K562 (cell line): ENCODE measurements around the gene TAPBPL. TPM values are rescaled to one million over a fixed set of nuclear protein-coding genes. Genes with fewer than 3 reads are reported as not detected.

Source experiments
- CBX3 ChIP-seq, 2 experiments: IDR thresholded peaks; 1 replicate in 1 of 2; 2 replicates in 1 of 2; pipeline ENCODE4 v1.6.1; 2012; ENCODE audit warnings: inconsistent platforms in 2 of 2, low read length in 2 of 2, borderline replicate concordance in 1 of 2, control low read depth in 1 of 2
- E2F3 ChIP-seq: fragments of 250-450 bp; sonication (Bioruptor Pico); IDR thresholded peaks from 2 replicates; pipeline ENCODE4 v1.4.0; 2020; ENCODE audit warnings: mild to moderate bottlenecking
- KAT7 ChIP-seq: sonication (generic); formaldehyde crosslinking; IDR thresholded peaks from 2 replicates; pipeline ENCODE4 v1.8.0; 2022; ENCODE audit warnings: missing genetic modification reagents, mild to moderate bottlenecking, borderline replicate concordance
- MTA1 ChIP-seq: fragments of 450-650 bp; IDR thresholded peaks from 2 replicates; pipeline ENCODE4 v1.6.1; 2017; ENCODE audit warnings: borderline replicate concordance
- NFE2L1 ChIP-seq: fragments of 450-650 bp; IDR thresholded peaks from 2 replicates; pipeline ENCODE4 v1.6.1; 2016; ENCODE audit warnings: missing genetic modification characterization, low read depth, mild to moderate bottlenecking, missing compliant biosample characterization, moderate library complexity, borderline replicate concordance
- SMARCA5 ChIP-seq: fragments of 450-650 bp; IDR thresholded peaks from 2 replicates; pipeline ENCODE4 v1.6.1; 2016
- STAT6 ChIP-seq: sonication (generic); formaldehyde crosslinking; IDR thresholded peaks from 2 replicates; pipeline ENCODE4 v1.8.1; 2023; ENCODE audit warnings: mild to moderate bottlenecking, missing genetic modification reagents
- TARDBP ChIP-seq: fragments of 450-650 bp; IDR thresholded peaks from 2 replicates; pipeline ENCODE4 v1.6.1; 2016
- U2AF1 ChIP-seq: fragments of 200-400 bp; formaldehyde crosslinking; optimal IDR thresholded peaks from 2 replicates; pipeline ENCODE3; 2017; ENCODE audit warnings: mild to moderate bottlenecking, low read depth, low read length, moderate library complexity
- VEZF1 ChIP-seq: fragments of 200-800 bp; sonication (Bioruptor generic); IDR thresholded peaks from 2 replicates; pipeline ENCODE4 v1.6.1; 2017; ENCODE audit warnings: missing genetic modification characterization, missing compliant biosample characterization
- ZBTB17 ChIP-seq: fragments of 450-650 bp; formaldehyde crosslinking; IDR thresholded peaks from 2 replicates; pipeline ENCODE4 v1.4.0; 2020; ENCODE audit warnings: mild to moderate bottlenecking
- ZNF232 ChIP-seq: sonication (generic); formaldehyde crosslinking; IDR thresholded peaks from 2 replicates; pipeline ENCODE4 v1.8.0; 2022; ENCODE audit warnings: mild to moderate bottlenecking, missing genetic modification reagents
- ZNF253 ChIP-seq: fragments of 250-450 bp; sonication (Bioruptor Pico); conservative IDR thresholded peaks from 2 replicates; pipeline ENCODE4 v1.6.1; 2021; ENCODE audit warnings: mild to moderate bottlenecking
- ZNF263 ChIP-seq: sonication (generic); formaldehyde crosslinking; IDR thresholded peaks from 2 replicates; pipeline ENCODE4 v1.8.0; 2022; ENCODE audit warnings: mild to moderate bottlenecking, missing genetic modification reagents, borderline replicate concordance
- ZNF436 ChIP-seq: fragments of 250-450, 450-650 bp; sonication (Bioruptor Pico); formaldehyde crosslinking; IDR thresholded peaks from 2 replicates; pipeline ENCODE4 v1.7.0; 2020; ENCODE audit warnings: mild to moderate bottlenecking
- ZNF79 ChIP-seq: fragments of 250-450 bp; sonication (Bioruptor Pico); IDR thresholded peaks from 2 replicates; pipeline ENCODE4 v1.4.0; 2020; ENCODE audit warnings: low read depth, mild to moderate bottlenecking, moderate library complexity
- polyA plus RNA-seq, 8 experiments: library from polyadenylated mRNA; depleted of rRNA in 4 of 8; stranded (reverse) in 5 of 8; unstranded in 3 of 8; fragments of >200 nt; fragmentation: Nextera tagmentation in 2 of 8; fragmentation: Illumina TruSeq in 1 of 8; extraction: Ambion mirVana in 2 of 8; extraction: Trizol in 1 of 8; gene quantifications; 2 replicates each; pipeline versions ENCODE4 v1.2.1 to v1.2.3, GENCODE V29; 2011 to 2014; ENCODE audit warnings: inconsistent platforms in 1 of 8, missing spikeins in 1 of 8
- total RNA-seq, 7 experiments: library from RNA; depleted of rRNA in 6 of 7; stranded (reverse); fragments of >200 nt in 6 of 7; fragmentation: Illumina TruSeq in 2 of 7; extraction: Trizol in 2 of 7; gene quantifications; 2 replicates each; pipeline versions ENCODE4 v1.2.1 to v1.2.3, GENCODE V29; 2011 to 2021; ENCODE audit warnings: low replicate concordance in 1 of 7
- TF ChIP-seq, protein P1 (sequence below): fragments of 250-450 bp; sonication (Bioruptor Pico); IDR thresholded peaks from 2 replicates; pipeline ENCODE4 v1.8.0; 2021; ENCODE audit warnings: borderline replicate concordance, mild to moderate bottlenecking, moderate library complexity; ENCODE audit not compliant: poor library complexity, severe bottlenecking
- TF ChIP-seq, protein P2 (sequence below): sonication (generic); formaldehyde crosslinking; IDR thresholded peaks from 2 replicates; pipeline ENCODE4 v1.8.0; 2022; ENCODE audit warnings: missing genetic modification reagents, mild to moderate bottlenecking, borderline replicate concordance
- TF ChIP-seq, protein P3 (sequence below): sonication (generic); formaldehyde crosslinking; IDR thresholded peaks from 2 replicates; pipeline ENCODE4 v1.8.0; 2022; ENCODE audit warnings: mild to moderate bottlenecking, missing genetic modification reagents

The TAPBPL gene
- total and polyA plus RNA-seq, 9 of the 15 experiments (the other 6 are each of a cell fraction or from before 2014, with no cell fraction given), result 0.29 to 1.6 (median 0.45) TPM

GRCh38 chr12:6430124-6430989, 21.5 kb upstream of the TAPBPL start (continued):
- TF ChIP-seq CBX3 (IDR thresholded peaks at IDR 0.05; ENCODE audit: borderline replicate concordance in 1 of 2, low read length in 2 of 2) (no peak; a peak in 1 of 3 replicates), E2F3 (CRISPR knock-in tag) (no peak), ZNF253 (CRISPR knock-in tag) (no peak), U2AF1 (no peak), SMARCA5 (no peak), VEZF1 (CRISPR knock-in tag) (peak; percentile 53; the same call in 1 of the 2 replicates), ZNF79 (CRISPR knock-in tag) (no peak), ZNF232 (CRISPR knock-in tag) (no peak), ZBTB17 (CRISPR knock-in tag) (no peak), STAT6 (CRISPR knock-in tag) (no peak), MTA1 (peak; percentile 78; the same call in 1 of the 2 replicates), TARDBP (no peak), NFE2L1 (peak; percentile 87), ZNF263 (CRISPR knock-in tag) (no peak), ZNF436 (CRISPR knock-in tag) (no peak), KAT7 (CRISPR knock-in tag) (no peak)
- TF ChIP-seq, protein P1, sequence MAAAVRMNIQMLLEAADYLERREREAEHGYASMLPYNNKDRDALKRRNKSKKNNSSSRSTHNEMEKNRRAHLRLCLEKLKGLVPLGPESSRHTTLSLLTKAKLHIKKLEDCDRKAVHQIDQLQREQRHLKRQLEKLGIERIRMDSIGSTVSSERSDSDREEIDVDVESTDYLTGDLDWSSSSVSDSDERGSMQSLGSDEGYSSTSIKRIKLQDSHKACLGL (CRISPR knock-in tag), result no peak
- TF ChIP-seq, protein P2, sequence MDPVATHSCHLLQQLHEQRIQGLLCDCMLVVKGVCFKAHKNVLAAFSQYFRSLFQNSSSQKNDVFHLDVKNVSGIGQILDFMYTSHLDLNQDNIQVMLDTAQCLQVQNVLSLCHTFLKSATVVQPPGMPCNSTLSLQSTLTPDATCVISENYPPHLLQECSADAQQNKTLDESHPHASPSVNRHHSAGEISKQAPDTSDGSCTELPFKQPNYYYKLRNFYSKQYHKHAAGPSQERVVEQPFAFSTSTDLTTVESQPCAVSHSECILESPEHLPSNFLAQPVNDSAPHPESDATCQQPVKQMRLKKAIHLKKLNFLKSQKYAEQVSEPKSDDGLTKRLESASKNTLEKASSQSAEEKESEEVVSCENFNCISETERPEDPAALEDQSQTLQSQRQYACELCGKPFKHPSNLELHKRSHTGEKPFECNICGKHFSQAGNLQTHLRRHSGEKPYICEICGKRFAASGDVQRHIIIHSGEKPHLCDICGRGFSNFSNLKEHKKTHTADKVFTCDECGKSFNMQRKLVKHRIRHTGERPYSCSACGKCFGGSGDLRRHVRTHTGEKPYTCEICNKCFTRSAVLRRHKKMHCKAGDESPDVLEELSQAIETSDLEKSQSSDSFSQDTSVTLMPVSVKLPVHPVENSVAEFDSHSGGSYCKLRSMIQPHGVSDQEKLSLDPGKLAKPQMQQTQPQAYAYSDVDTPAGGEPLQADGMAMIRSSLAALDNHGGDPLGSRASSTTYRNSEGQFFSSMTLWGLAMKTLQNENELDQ (CRISPR knock-in tag), result no peak
- TF ChIP-seq, protein P3, sequence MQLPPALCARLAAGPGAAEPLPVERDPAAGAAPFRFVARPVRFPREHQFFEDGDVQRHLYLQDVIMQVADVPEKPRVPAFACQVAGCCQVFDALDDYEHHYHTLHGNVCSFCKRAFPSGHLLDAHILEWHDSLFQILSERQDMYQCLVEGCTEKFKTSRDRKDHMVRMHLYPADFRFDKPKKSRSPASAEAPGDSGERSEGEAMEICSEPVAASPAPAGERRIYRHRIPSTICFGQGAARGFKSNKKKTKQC (CRISPR knock-in tag), result no peak
